Upper lobe of left lung (tissue), 4 donors: Measurements from ENCODE around the gene TRPM7.

Source experiments
- EP300 ChIP-seq, 4 donors: sonication (generic); formaldehyde crosslinking; IDR thresholded peaks; one replicate each; pipeline ENCODE4 v1.5.1; 2017; ENCODE audit warnings: antibody characterized with exemption in 4 of 4, control low read depth in 2 of 4
- POLR2A ChIP-seq, 4 donors: fragments of 450-650 bp; IDR thresholded peaks; one replicate each; pipeline ENCODE4 v1.5.1; 2016 to 2017; ENCODE audit warnings: antibody characterized with exemption in 4 of 4, mild to moderate bottlenecking in 2 of 4
- TF ChIP-seq, protein P1 (sequence below), 6 experiments: fragments of 450-650 bp in 4 of 6; fragments of 200-600 bp in 2 of 6; sonication (generic) in 2 of 6; IDR thresholded peaks; one replicate each; pipeline ENCODE4 v1.5.1; 2016 to 2019; ENCODE audit warnings: antibody characterized with exemption in 6 of 6

GRCh38 chr15:50523851-50524251 is 162.7 kb downstream of the TRPM7 start:
- TF ChIP-seq, protein P1, sequence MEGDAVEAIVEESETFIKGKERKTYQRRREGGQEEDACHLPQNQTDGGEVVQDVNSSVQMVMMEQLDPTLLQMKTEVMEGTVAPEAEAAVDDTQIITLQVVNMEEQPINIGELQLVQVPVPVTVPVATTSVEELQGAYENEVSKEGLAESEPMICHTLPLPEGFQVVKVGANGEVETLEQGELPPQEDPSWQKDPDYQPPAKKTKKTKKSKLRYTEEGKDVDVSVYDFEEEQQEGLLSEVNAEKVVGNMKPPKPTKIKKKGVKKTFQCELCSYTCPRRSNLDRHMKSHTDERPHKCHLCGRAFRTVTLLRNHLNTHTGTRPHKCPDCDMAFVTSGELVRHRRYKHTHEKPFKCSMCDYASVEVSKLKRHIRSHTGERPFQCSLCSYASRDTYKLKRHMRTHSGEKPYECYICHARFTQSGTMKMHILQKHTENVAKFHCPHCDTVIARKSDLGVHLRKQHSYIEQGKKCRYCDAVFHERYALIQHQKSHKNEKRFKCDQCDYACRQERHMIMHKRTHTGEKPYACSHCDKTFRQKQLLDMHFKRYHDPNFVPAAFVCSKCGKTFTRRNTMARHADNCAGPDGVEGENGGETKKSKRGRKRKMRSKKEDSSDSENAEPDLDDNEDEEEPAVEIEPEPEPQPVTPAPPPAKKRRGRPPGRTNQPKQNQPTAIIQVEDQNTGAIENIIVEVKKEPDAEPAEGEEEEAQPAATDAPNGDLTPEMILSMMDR (IDR thresholded peaks at IDR 0.05): no peak
- TF ChIP-seq POLR2A (IDR thresholded peaks at IDR 0.05) (no peak), EP300 (IDR thresholded peaks at IDR 0.05) (no peak)
